Fibroblast of the aortic adventitia (primary cell): ENCODE measurements around the gene C12orf50. TPM values are rescaled to one million over a fixed set of nuclear protein-coding genes. Genes with fewer than 3 reads are reported as not detected.
A peak's percentile ranks its signal among the peaks of the same experiment; 100 is the strongest.

Experiments used
- DNase-seq: peaks from one replicate; pipeline ENCODE4 v3.0.0-alpha.2; 2010; ENCODE audit warnings: low read depth
- H3K4me3 ChIP-seq: 2 replicates; pipeline ENCODE4 v1.5.1; 2011; ENCODE audit warnings: low read depth, mild to moderate bottlenecking, control low read depth, low read length, moderate library complexity
- total RNA-seq: library from RNA; depleted of rRNA; stranded (reverse); fragments of >200 nt; gene quantifications from 2 replicates; pipeline ENCODE4 v1.2.3, GENCODE V29; 2012; ENCODE audit warnings: low replicate concordance
- TF ChIP-seq, protein P1 (sequence below): IDR thresholded peaks from 2 replicates; pipeline ENCODE4 v1.5.1; 2011; ENCODE audit warnings: mild to moderate bottlenecking, low read length, control low read depth, inconsistent platforms; ENCODE audit not compliant: insufficient read depth

C12orf50 gene, protein sequence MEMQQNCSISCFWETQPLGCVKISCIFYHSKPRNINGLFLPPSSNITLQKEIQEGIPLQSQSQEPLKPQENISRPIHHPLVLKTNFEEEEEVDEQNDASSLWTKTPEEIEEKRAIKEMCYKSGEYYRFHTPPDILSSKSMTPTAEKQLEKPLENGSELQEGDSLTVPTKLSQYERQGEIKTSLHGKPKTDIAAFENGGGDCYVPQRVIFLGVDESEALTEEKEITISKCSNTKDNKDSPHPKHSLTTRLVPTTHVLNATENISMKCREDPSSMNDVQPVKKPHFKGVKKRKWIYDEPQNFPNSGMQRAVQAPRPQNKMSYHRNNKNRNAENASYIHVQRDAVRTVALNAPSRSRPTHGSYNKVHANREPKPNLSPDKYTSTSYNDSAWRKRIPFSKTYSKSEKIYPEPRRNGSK
- not detected in 2 replicates for total RNA-seq

DNA sequence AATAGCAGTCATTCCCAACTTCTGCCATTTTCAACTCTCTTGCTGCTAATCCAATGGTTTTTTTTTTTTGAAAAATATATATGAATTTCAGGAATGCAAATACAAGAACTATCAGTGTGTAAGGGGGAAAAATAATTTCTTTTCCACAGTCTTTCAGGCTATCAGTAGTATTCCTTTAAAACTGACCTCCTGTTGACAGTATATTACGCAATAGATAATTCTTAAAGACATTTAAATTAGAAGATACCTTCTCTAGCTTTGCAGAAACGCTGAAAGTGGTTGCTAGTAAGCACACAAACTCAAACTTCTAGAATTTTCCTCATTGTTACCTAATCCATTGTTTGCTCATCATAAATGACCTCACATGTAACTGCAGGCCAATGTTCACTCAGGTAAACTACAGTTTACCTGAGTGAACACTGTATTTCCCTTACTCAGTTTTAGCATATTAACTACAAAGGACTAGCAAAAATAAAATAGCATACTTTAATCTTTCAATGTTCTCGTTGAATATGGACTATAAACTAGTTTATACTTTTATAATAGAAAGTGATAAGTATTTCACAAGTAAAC is at the start of gene C12orf50:
TSS of gene C12orf50 (minus strand) at position 309 of the 573 bp plus-strand sequence. CDS start 2,439 bp downstream, outside the sequence.
- TF ChIP-seq, protein P1, sequence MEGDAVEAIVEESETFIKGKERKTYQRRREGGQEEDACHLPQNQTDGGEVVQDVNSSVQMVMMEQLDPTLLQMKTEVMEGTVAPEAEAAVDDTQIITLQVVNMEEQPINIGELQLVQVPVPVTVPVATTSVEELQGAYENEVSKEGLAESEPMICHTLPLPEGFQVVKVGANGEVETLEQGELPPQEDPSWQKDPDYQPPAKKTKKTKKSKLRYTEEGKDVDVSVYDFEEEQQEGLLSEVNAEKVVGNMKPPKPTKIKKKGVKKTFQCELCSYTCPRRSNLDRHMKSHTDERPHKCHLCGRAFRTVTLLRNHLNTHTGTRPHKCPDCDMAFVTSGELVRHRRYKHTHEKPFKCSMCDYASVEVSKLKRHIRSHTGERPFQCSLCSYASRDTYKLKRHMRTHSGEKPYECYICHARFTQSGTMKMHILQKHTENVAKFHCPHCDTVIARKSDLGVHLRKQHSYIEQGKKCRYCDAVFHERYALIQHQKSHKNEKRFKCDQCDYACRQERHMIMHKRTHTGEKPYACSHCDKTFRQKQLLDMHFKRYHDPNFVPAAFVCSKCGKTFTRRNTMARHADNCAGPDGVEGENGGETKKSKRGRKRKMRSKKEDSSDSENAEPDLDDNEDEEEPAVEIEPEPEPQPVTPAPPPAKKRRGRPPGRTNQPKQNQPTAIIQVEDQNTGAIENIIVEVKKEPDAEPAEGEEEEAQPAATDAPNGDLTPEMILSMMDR: no peak
- H3K4me3 ChIP-seq: no peak within 1 kb of the TSS
- DNase-seq: no peak

DNA sequence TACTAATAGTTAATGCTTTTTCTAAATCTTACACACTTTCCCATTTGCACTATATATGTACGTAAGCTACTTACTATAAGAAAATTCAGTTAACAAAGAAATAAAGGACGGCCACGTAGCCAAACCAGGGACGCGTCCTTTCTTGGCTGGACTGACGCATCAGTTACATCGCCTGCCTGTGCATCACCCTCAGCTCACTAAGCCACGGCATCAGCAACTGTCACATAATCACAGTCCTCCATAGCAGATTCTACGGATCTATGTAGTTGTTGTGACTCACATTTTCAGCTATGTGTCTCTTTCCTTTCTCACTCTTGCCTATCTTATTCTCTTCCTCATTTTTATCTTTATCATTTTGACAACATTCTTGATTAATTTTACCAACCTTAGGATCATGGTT is 38.1 kb upstream of the C12orf50 start:
- DNase-seq: no peak
- H3K4me3 ChIP-seq: no peak overlapping the region
- TF ChIP-seq, protein P1: no peak

DNA sequence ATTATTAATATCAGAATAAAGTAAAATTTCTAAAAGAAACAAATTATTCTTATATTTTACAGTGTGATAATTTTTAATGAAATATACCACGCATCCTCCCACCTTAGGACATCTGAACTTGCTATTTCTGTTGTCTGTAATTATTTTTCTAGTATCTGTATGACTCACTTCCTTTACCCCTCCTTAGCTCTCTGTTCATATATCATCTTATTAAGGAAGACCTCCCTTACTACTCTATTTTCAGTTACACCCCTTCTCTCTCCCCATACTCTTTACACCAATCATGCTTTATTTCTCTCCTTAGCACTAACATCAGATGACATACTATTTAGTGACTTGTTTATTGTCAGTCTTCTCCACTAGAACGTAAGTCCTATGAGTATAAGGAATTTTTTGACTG is 34.2 kb upstream of the C12orf50 start:
- no peak for DNase-seq
- TF ChIP-seq, protein P1: no peak
- H3K4me3 ChIP-seq: no peak overlapping the region

DNA sequence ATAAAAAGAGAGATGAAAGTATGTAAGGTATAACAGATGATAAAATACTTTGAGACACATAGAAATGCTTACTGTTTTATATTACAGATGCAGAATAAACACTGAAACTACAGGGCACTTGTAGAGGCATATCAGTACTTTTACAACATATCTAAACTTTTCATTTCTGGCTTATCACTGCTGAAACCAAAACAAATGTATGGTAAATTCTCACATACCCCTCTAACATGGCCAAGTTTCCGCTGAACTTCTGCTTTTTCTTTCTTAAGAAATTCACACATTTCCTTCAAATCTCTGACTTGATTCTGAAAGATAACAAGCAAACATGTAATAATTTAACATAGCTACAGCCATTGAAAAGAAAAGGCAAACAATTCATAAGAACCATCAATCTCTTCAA is 33.3 kb upstream of the C12orf50 start:
- TF ChIP-seq, protein P1: no peak
- no peak for DNase-seq
- H3K4me3 ChIP-seq: no peak overlapping the region

DNA sequence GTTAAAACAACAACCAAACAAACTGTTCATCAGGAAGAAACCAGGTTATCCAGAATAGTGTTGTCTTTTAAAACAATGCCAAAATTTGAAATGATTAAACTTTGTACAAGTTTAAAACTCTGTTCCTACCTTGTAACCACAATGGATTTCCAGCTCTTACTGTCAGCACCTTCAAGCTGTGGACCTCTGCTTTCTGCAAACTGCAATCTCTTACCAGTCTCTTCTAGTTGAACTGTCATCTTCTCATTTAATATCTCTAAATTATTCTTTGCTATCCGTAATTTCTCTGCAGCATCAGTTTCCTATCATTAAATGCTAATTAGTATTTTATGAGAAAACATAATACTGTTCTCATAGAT is 29.5 kb upstream of the C12orf50 start:
- no peak overlapping the region for H3K4me3 ChIP-seq
- TF ChIP-seq, protein P1: no peak
- no peak for DNase-seq

DNA sequence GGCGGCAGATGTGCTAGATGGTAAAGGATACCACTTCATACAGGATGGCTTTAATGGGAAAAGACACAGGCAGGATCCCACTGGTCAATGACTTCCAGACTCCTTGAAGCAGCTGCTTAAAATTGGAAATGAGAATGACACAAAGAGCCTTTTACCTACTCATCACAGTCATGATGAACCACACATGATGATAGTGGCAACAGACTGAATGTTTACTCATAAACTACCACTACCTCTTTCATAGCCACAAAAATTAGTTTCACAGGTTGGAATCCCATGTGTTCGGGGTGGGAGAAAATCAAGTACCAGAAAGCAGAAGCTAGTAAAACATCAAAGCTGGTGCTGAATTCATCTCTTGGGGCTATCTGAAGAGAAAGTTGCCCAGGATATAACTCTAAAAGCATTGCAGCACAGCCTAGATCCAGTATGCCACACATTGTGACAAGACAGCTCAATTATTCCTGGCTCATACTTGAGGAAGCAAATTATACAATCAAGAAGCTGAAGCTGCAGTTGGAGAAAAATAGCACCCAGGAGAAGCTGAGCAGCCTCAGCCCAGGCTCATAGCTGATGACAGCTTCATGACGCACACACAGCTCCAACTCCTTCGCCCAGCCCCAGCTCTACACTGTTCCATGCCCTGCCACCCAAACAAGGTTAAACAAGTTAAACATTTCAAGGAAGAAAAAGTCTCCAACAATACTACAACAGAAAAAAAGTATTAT is 29.0 kb upstream of the C12orf50 start:
- TF ChIP-seq, protein P1: no peak
- H3K4me3 ChIP-seq: no peak overlapping the region
- peak; percentile 65 for DNase-seq
